ENCODE measurements around the gene DCUN1D3. TPM values are rescaled to one million over a fixed set of nuclear protein-coding genes. Genes with fewer than 3 reads are reported as not detected.
A peak's percentile ranks its signal among the peaks of the same experiment; 100 is the strongest.

Gene DCUN1D3
- total and polyA plus RNA-seq, 2 donors (not counting 3 experiments of a cell fraction or from before 2014, with no cell fraction given): 10.4 to 35.0 TPM

- Histone ChIP-seq H3K36me3 (ENCODE audit: control insufficient read depth in 2 of 2, extremely low read depth in 1 of 2, insufficient read depth in 2 of 2, low read length in 2 of 2) (no peaks in the 10 kb centered on the region), H3K9ac (replicated peaks; ENCODE audit: extremely low read depth, insufficient read depth, low read length) (no peak overlapping the region), H3K27me3 (ENCODE audit: control insufficient read depth in 2 of 2, insufficient read depth in 2 of 2, low read length in 2 of 2) (no peaks in the 10 kb centered on the region), H2AFZ (ENCODE audit: low read depth, low read length) (no peak overlapping the region), H4K20me1 (replicated peaks; ENCODE audit: control insufficient read depth, extremely low read depth, insufficient read depth, low read length) (peaks cover 7% of the 10 kb centered on the region), H3K79me2 (ENCODE audit: control insufficient read depth, insufficient read depth, low read length) (peaks cover 85% of the 10 kb centered on the region), H3K9me1 (replicated peaks; ENCODE audit: control insufficient read depth, extremely low read depth, insufficient read depth, low read length) (no peaks in the 10 kb centered on the region), H3K27ac (ENCODE audit: insufficient read depth, low read depth, low read length) (no peak overlapping the region), H3K9me3 (replicated peaks; ENCODE audit: control insufficient read depth, insufficient read depth, low read length) (no peaks in the 10 kb centered on the region), H3K4me3 (replicated peaks in 1 of 3; ENCODE audit: insufficient read depth in 1 of 3, low read depth in 1 of 3, low read length in 3 of 3) (no peak overlapping the region), H3K4me1 (ENCODE audit: control insufficient read depth, extremely low read depth, insufficient read depth, low read length) (peaks cover 12% of the 10 kb centered on the region), H3K4me2 (ENCODE audit: insufficient read depth, low read length) (no peak overlapping the region)
- no peak for TF ChIP-seq MYC (IDR thresholded peaks at IDR 0.05; ENCODE audit: low read depth, low read length)
- TF ChIP-seq FOS (IDR thresholded peaks at IDR 0.05; ENCODE audit: borderline replicate concordance, insufficient read depth, low read length): peak; percentile 27
- CTCF ChIA-PET: interaction anchor here (1.0 kb wide), 1 partner anchor 18 kb away, joined by 3 read pairs; no protein-coding TSS in a partner anchor
- intact Hi-C loops (cut with micrococcal nuclease) (no loop called here), dilution Hi-C loops (cut with MboI; ENCODE audit: extremely low pct_ligation_motif_present, low sequenced_read_pairs) (no loop called here)
- DNase-seq (ENCODE audit: low read depth, low spot score) (no peak), FAIRE-seq (no peak)
- BruUV-seq (replicated peaks): no TSS peak
- POLR2A ChIA-PET: no interaction called here
Observed at GRCh38 chr16:20884240-20884556, 16.0 kb downstream of the DCUN1D3 start.

- Histone ChIP-seq H3K27ac (ENCODE audit: insufficient read depth, low read depth, low read length) (no peak overlapping the region), H3K4me3 (replicated peaks in 1 of 3; ENCODE audit: insufficient read depth in 1 of 3, low read depth in 1 of 3, low read length in 3 of 3) (no peak overlapping the region), H3K9ac (replicated peaks; ENCODE audit: extremely low read depth, insufficient read depth, low read length) (no peak overlapping the region), H3K79me2 (ENCODE audit: control insufficient read depth, insufficient read depth, low read length) (peaks cover 88% of the 10 kb centered on the region), H2AFZ (ENCODE audit: low read depth, low read length) (no peak overlapping the region), H3K36me3 (ENCODE audit: control insufficient read depth in 2 of 2, extremely low read depth in 1 of 2, insufficient read depth in 2 of 2, low read length in 2 of 2) (no peaks in the 10 kb centered on the region), H3K27me3 (ENCODE audit: control insufficient read depth in 2 of 2, insufficient read depth in 2 of 2, low read length in 2 of 2) (no peaks in the 10 kb centered on the region), H3K9me3 (replicated peaks; ENCODE audit: control insufficient read depth, insufficient read depth, low read length) (no peaks in the 10 kb centered on the region), H3K9me1 (replicated peaks; ENCODE audit: control insufficient read depth, extremely low read depth, insufficient read depth, low read length) (no peaks in the 10 kb centered on the region), H3K4me1 (ENCODE audit: control insufficient read depth, extremely low read depth, insufficient read depth, low read length) (peaks cover 17% of the 10 kb centered on the region), H4K20me1 (replicated peaks; ENCODE audit: control insufficient read depth, extremely low read depth, insufficient read depth, low read length) (peaks cover 7% of the 10 kb centered on the region), H3K4me2 (ENCODE audit: insufficient read depth, low read length) (no peak overlapping the region)
- TF ChIP-seq MYC (IDR thresholded peaks at IDR 0.05; ENCODE audit: low read depth, low read length): no peak
- no peak for TF ChIP-seq CTCF (IDR thresholded peaks at IDR 0.05; ENCODE audit: extremely low read depth in 1 of 2, insufficient read depth in 1 of 2, low read depth in 1 of 2, low read length in 2 of 2)
- TF ChIP-seq GATA2 (IDR thresholded peaks at IDR 0.05; ENCODE audit: insufficient read depth, insufficient read length, low read depth, low read length): no peak
- no peak for TF ChIP-seq POLR2A (IDR thresholded peaks at IDR 0.05; ENCODE audit: low read depth, low read length)
- no peak for TF ChIP-seq EZH2 (IDR thresholded peaks at IDR 0.05; ENCODE audit: borderline replicate concordance, low read depth, low read length, severe bottlenecking)
- no peak for TF ChIP-seq JUN (IDR thresholded peaks at IDR 0.05; ENCODE audit: borderline replicate concordance, insufficient read depth, insufficient read length, low read depth)
- no peak for TF ChIP-seq FOS (IDR thresholded peaks at IDR 0.05; ENCODE audit: borderline replicate concordance, insufficient read depth, low read length)
- TF ChIP-seq POLR2AphosphoS5 (IDR thresholded peaks at IDR 0.05; ENCODE audit: insufficient read depth, low read depth, low read length): no peak
- no peak for TF ChIP-seq MAX (IDR thresholded peaks at IDR 0.05; ENCODE audit: insufficient read depth, insufficient read length)
- CTCF ChIA-PET: interaction anchor here (1.0 kb wide), 1 partner anchor 18 kb away, joined by 3 read pairs; no protein-coding TSS in a partner anchor
- dilution Hi-C loops (cut with MboI; ENCODE audit: extremely low pct_ligation_motif_present, low sequenced_read_pairs): no loop called here
- intact Hi-C loops (cut with micrococcal nuclease): no loop called here
- DNase-seq (ENCODE audit: low read depth, low spot score): no peak
- no TSS peak for BruUV-seq (replicated peaks)
- no peak for FAIRE-seq
- POLR2A ChIA-PET: no interaction called here
Observed at GRCh38 chr16:20883554-20884239, 16.5 kb downstream of the DCUN1D3 start.

Data from endothelial cell of umbilical vein (primary cell).